Neutrophil (primary cell): ENCODE measurements around the gene GAS7.

Source experiments
- H3K27ac ChIP-seq: fragments of 200-600 bp; sonication (generic); 2 replicates; pipeline ENCODE4 v1.5.1; 2016; ENCODE audit warnings: mild to moderate bottlenecking, moderate library complexity
- H3K27me3 ChIP-seq: fragments of 200-600 bp; sonication (generic); 2 replicates; pipeline ENCODE4 v1.6.0; 2016; ENCODE audit warnings: mild to moderate bottlenecking
- H3K36me3 ChIP-seq: fragments of 200-600 bp; sonication (generic); 2 replicates; pipeline ENCODE4 v1.5.1; 2017
- H3K4me1 ChIP-seq, 2 experiments: fragments of 200-600 bp in 1 of 2; sonication (generic) in 1 of 2; 1 replicate in 1 of 2; 2 replicates in 1 of 2; pipeline versions ENCODE4 v1.5.1 to v1.6.1; 2013 to 2016; ENCODE audit warnings: low read depth in 1 of 2, low read length in 1 of 2, mild to moderate bottlenecking in 1 of 2, moderate library complexity in 1 of 2; ENCODE audit not compliant: control insufficient read depth in 1 of 2, insufficient read depth in 1 of 2
- H3K4me3 ChIP-seq, 2 experiments: fragments of 200-600 bp in 1 of 2; sonication (generic) in 1 of 2; 1 replicate in 1 of 2; 2 replicates in 1 of 2; pipeline ENCODE4 v1.5.1; 2013 to 2016; ENCODE audit warnings: low read depth in 1 of 2, low read length in 1 of 2, mild to moderate bottlenecking in 1 of 2, moderate library complexity in 1 of 2
- H3K9me3 ChIP-seq: fragments of 200-600 bp; sonication (generic); 2 replicates; pipeline ENCODE4 v1.5.1; 2016
- TF ChIP-seq, protein P1 (sequence below): fragments of 200-600 bp; sonication (generic); IDR thresholded peaks from 2 replicates; pipeline ENCODE4 v1.5.1; 2016; ENCODE audit warnings: antibody characterized with exemption

Gene GAS7

DNA sequence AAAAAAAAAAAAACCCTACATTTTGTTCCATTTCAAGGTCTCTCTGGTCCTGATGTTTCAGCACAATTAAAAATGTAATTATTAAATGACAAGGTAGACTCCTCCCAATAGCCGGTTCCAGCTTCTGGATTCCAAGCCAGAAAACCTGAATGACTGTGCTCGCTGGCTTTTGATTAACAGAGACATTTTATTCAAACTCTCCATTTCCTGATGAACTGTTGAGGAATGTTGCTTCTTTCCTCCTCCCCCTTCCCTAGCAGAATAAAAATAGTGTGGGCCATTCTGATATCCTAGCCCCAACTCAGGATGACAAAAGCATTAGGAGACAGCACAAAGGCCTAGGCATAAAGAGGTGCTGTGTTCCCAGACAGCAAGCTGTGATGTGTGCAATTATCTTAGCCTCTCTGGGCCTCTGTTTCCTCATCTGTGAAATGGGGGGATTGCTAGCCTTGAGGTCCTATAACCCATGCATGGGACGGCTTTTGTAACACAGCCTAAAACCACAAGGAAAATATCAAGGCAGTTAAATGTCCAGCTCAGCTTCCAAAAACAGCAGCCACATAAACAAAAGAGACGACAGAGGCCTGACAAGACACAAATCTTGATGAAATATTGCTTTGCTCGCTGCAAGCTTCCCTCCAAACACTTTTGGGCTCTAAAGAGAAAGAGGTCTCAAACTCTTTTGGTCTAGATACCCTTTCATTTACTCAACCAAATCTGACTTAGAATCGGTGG is 166.1 kb downstream of the GAS7 start:
- H3K27ac ChIP-seq, result peak overlapping the region; percentile 85

DNA sequence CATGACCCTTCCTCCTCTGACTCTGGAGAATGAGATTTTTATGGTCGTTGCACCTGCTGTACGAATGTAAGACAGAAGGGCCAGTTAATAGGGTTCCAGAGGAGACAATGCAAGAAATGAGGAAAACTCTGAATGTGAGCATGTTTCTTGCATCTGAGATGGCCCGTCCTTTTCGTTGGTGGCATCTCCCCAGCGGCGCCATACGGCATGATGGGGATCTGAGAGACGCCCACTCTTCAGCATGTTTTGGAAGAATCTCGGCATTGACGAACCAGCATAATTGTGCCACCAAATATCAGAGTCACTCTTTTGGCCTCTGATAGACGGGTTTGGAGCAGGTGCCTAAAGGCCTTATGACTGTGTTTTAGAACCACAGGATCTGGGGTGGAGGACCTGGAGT is 166.8 kb downstream of the GAS7 start:
- H3K4me3 ChIP-seq, result no peak overlapping the region
- H3K4me1 ChIP-seq, result peaks cover 57 to 65% of the 10 kb centered on the region in 2 experiments
- TF ChIP-seq, protein P1, sequence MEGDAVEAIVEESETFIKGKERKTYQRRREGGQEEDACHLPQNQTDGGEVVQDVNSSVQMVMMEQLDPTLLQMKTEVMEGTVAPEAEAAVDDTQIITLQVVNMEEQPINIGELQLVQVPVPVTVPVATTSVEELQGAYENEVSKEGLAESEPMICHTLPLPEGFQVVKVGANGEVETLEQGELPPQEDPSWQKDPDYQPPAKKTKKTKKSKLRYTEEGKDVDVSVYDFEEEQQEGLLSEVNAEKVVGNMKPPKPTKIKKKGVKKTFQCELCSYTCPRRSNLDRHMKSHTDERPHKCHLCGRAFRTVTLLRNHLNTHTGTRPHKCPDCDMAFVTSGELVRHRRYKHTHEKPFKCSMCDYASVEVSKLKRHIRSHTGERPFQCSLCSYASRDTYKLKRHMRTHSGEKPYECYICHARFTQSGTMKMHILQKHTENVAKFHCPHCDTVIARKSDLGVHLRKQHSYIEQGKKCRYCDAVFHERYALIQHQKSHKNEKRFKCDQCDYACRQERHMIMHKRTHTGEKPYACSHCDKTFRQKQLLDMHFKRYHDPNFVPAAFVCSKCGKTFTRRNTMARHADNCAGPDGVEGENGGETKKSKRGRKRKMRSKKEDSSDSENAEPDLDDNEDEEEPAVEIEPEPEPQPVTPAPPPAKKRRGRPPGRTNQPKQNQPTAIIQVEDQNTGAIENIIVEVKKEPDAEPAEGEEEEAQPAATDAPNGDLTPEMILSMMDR, result no peak
- H3K27ac ChIP-seq, result no peak overlapping the region
- H3K36me3 ChIP-seq, result peaks cover 8% of the 10 kb centered on the region
- H3K9me3 ChIP-seq, result no peaks in the 10 kb centered on the region
- no peaks in the 10 kb centered on the region for H3K27me3 ChIP-seq

More for the DNA sequence above, 166.1 kb downstream of the GAS7 start:
- H3K27me3 ChIP-seq, result no peaks in the 10 kb centered on the region
- peaks cover 6% of the 10 kb centered on the region for H3K36me3 ChIP-seq
- TF ChIP-seq, protein P1, result no peak
- H3K9me3 ChIP-seq, result no peaks in the 10 kb centered on the region
- H3K4me1 ChIP-seq, result peaks cover 63 to 71% of the 10 kb centered on the region in 2 experiments
- H3K4me3 ChIP-seq, result no peak overlapping the region

GRCh38 chr17:10031127-10031526 is 167.3 kb downstream of the GAS7 start:
- TF ChIP-seq, protein P1, result no peak

GRCh38 chr17:10029129-10029528 is 169.3 kb downstream of the GAS7 start:
- TF ChIP-seq, protein P1, result no peak
- Histone ChIP-seq H3K9me3 (no peaks in the 10 kb centered on the region), H3K4me3 (no peak overlapping the region), H3K27ac (peak overlapping the region; percentile 59), H3K27me3 (no peaks in the 10 kb centered on the region), H3K36me3 (peaks cover 13% of the 10 kb centered on the region), H3K4me1 (peaks cover 32 to 40% of the 10 kb centered on the region in 2 experiments)

More at GRCh38 chr17:10031127-10031526, 167.3 kb downstream of the GAS7 start:
- peaks cover 52 to 60% of the 10 kb centered on the region in 2 experiments for H3K4me1 ChIP-seq
- H3K36me3 ChIP-seq, result peaks cover 13% of the 10 kb centered on the region
- no peak overlapping the region for H3K4me3 ChIP-seq
- H3K27ac ChIP-seq, result peak overlapping the region; percentile 57
- H3K27me3 ChIP-seq, result no peaks in the 10 kb centered on the region
- no peaks in the 10 kb centered on the region for H3K9me3 ChIP-seq

DNA sequence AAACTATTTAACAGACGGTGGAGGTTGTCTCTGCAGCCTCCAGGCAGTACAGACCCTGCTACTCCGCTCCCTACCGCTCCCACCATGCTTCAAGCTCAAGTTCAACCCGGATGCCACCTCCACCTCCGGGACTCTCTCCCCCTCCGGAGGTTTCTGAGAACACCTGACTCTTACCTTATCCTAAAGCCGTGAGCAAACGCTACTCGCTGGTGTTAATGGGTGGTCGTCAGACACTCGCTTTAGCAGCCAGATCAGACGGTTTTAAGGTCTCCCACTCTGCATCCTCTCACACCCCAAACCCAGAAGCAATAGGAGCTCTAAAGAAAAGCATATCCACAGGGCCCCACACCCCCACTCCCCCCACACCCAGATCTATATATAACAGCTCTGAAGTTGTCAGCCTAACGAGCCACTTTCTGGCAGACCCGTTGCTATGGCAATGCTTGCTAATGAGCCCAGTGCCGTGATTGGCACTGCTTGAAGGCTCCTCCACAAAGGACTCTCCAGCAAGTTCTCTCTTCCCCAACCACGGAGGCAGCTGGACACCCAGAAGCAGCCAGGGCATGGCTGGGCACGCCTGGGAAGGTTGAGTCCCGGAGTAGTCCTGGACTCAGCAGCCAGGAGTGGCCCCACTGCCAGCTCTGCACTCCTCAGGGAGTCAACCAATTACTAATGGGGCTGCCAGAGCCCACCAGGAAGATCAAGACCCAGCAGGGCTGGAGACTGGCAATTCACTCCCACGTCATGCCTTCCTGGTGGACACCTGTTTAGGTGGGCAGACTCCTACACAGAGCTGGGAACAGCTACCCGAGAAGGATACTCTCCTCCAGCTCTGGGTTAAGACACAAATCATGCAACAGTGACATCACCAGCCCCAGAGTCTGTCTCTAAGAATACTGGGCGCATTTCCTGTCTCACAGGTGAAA is 172.2 kb downstream of the GAS7 start:
- no peak overlapping the region for H3K27ac ChIP-seq
- peaks cover 13% of the 10 kb centered on the region for H3K36me3 ChIP-seq
- H3K4me3 ChIP-seq, result no peak overlapping the region
- TF ChIP-seq, protein P1, result no peak
- no peaks in the 10 kb centered on the region for H3K27me3 ChIP-seq
- no peaks in the 10 kb centered on the region for H3K9me3 ChIP-seq
- peaks cover 31 to 37% of the 10 kb centered on the region in 2 experiments for H3K4me1 ChIP-seq
